GM19372 (cell line): ENCODE data around the gene SYNPO2.

Source experiments
- ATAC-seq: cut with Tn5 transposase; IDR thresholded peaks from one replicate; pipeline ENCODE4 v1.9.1; 2021; ENCODE audit warnings: mild to moderate bottlenecking, low read depth, moderate library complexity; ENCODE audit not compliant: unreplicated experiment

The SYNPO2 gene

DNA sequence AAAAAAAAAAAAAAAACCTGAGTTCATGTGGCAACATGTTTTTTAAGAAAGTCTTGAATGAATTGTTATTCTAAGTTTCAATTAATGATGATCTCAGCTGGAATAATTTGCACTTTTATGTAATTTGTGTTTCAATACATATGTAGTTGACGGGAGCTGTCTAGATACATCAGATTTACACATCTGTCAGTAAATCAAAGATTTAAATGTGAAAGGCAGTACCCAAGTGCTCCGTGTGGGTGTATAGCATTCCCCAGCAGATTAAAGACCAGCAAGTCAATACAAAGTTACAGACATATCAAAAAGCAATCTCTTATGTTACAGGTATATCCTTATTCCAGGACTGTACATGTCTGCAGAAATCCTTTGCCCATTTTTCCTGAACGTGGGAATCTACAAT is 35.2 kb downstream of the SYNPO2 start:
- ATAC-seq = no peak

DNA sequence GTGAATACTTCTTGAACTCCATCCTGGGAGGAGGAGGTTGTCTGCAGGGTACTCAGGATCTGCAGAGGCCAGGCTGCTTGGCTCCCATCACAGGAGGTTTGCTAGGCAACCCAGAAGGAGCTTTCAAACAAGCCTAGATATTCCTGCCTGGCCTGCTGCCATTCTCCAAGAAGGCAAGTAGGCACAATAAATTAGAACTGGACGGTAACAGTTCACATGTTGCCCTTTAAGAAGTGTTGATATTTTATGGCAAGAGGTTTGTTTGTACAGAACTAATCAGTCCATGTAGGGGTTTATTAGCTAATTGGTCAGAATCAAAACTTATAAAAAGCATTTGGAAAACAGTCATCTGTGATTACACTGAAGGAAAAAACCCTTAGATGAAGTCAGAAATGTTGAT is 39.3 kb downstream of the SYNPO2 start:
- ATAC-seq = no peak

- no peak for ATAC-seq
These were observed 41.6 kb downstream of the SYNPO2 start for GRCh38 chr4:118930255-118930654.

DNA sequence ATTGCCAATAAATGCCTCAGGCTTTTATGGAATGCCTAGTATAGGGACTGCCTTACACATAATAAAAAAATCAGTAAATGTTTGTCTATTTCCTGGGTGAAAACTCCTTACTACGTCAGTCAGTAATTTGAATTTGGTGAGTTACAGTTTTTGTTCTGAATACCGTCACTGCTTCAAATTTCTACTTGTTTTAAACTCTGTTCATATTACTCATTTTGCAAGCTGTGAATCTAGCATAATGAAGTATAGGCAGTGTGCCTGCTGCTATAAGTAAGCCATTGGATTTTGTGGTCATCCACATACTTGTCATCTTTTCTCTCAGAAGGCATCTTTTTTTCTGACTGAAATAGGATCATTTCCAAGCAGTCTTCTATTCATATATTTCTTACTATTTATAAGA is 43.1 kb downstream of the SYNPO2 start:
- no peak for ATAC-seq

DNA sequence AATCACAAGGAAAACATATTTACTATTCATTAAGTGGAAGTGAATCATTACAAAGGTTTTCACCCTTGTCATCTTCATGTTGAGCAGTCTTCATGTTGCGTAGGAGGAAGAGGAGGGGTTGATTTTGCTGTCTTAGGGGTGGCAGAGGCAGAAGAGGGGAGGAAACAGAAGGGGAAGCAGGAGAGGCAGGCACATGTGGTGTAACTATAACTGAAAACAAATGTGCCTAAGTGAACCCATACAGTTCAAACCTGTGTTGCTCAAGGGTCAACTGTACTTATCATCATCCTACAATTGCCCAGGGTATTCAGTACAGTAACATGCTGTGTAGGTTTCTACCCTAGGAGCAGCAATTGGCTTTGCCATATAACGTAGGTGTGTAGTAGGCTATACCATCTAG is 47.2 kb downstream of the SYNPO2 start:
- no peak for ATAC-seq

GRCh38 chr4:118936406-118936805 is 47.8 kb downstream of the SYNPO2 start:
- no peak for ATAC-seq

- ATAC-seq = no peak
These were observed 50.6 kb downstream of the SYNPO2 start for GRCh38 chr4:118939169-118939783.

GRCh38 chr4:118941149-118941548 is 52.5 kb downstream of the SYNPO2 start:
- ATAC-seq = no peak

- ATAC-seq = no peak
These were observed 53.1 kb downstream of the SYNPO2 start for GRCh38 chr4:118941799-118942198.

GRCh38 chr4:118942465-118942864 is 53.8 kb downstream of the SYNPO2 start:
- no peak for ATAC-seq

DNA sequence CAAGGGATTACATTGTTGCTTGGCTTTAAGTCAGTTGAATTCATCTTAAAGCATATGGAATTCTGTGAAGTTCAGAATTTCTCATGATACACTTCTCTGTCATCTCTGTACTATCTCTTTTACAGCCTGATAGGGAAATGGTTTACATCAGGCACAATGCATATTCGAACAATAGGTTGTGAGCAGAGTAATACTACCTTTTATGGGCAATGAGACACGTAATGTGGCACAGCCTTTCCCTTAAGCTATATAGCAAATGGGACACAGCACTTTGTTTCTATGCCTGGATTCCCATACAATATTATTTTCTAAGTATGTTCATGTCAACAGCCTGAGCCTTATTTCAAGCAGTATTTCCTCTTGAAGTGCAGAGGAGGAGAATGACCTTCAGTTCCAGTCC is 58.4 kb downstream of the SYNPO2 start:
- ATAC-seq = no peak

- no peak for ATAC-seq
These were observed 60.0 kb downstream of the SYNPO2 start for GRCh38 chr4:118948545-118949144.

GRCh38 chr4:118950224-118950623 is 61.6 kb downstream of the SYNPO2 start:
- ATAC-seq = no peak

DNA sequence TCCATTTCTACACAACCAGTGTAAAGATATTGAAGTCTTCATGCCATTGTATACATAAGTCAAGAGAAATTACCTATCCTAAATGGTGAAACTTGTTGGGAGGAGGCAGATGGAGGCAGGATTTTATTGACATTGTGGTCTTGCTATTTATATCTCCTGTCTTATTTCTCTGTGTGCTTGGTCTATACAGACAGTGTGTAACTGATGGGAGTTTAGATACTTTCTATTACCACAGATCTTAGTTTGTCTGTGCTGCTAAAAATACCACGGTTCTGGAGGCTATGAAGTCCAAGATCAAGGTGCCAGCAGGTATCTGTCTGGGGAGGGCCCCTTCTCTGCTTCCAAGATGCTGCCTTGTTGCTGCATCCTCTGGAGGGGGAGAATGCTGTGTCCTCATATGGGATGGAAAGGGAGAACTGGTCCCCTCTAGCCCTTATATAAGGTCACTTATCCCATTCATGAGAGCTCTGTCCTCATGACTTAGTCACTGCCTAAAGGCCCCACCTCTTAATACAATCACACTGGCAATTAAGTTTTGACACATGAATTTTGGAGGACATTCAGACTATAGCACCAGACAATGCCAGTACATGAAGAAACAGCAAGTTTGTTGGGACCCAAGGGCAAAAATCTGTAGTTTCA is 62.4 kb downstream of the SYNPO2 start:
- ATAC-seq = no peak

GRCh38 chr4:118953276-118953675 is 64.6 kb downstream of the SYNPO2 start:
- no peak for ATAC-seq

GRCh38 chr4:118954246-118954645 is 65.6 kb downstream of the SYNPO2 start:
- no peak for ATAC-seq

DNA sequence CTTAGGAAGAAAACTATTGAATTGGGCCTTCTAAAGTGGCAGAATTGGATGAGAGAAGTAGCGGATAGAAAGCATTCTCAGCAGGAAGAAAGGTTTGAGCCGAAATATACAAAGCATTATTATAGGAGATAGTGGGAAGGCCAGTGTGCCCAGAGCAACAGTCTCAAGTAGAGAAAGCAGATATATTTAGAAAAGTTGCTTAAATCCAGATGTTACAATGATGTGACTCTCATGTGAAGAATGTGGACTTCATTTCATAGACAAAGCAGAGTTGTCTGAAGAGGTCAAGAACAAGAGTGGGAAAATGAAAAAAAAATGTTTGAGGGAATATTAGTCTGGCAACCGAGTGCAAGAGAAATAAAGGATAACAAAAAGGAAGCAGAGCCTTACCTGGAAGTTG is 66.9 kb downstream of the SYNPO2 start:
- ATAC-seq = no peak

DNA sequence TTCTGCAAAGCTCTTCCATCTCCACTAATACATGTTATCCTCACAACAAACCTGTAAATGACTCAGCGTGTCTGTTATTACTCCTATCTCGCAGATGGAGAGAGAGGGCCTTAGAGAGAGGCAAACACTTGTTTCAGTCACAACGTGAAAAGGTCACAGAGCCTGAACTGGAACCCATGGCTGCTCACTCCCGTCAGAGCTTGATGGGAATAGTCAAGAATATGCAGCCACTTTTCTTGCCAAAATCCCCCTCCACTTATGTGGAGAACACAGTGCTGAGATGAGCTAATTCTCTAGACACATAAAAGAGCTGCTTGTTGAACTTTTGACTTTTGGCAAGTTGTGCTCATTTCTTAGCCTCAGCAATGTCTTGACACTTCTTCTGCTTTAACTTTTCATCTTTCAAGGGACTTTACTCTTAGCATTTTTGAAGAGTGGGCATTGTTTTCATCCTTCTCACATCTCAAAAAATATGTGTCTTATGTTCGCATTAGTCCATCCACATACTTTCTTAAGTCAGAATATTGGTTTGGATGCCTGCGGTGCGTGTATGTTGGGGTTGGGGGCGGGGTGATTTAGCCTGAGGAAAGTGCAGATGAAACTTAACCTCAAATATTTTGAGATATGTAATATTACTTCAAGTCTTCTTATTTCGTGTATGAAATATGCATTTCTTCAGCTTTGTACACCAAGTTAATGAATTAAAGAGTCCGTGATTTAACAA is 69.2 kb downstream of the SYNPO2 start:
- no peak for ATAC-seq

- ATAC-seq = no peak
These were observed 73.9 kb downstream of the SYNPO2 start for GRCh38 chr4:118962540-118962939.

- no peak for ATAC-seq
These were observed 76.3 kb downstream of the SYNPO2 start for GRCh38 chr4:118964891-118965411.

DNA sequence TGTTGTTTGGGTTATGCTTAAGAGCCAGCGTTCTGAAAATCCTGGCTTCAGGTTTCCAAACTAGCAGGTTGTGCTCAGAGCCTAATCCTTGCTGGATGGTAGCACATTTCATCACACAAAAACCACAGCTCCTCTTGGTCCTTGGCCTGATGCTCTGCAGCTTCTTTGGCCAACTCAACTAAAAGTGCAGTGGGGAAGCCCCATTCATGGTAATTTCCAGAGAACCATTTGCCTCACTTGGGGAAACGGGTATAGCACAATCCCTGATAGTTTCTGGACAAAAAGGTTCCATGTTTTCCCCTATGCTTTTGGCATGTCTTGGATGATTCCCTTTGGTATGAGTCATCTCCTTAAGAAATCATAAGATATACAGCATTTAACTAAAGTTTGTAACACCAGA is 78.7 kb downstream of the SYNPO2 start:
- no peak for ATAC-seq
